Panc1 (cell line): ENCODE results near the gene WNK3. TPM values are rescaled to one million over a fixed set of nuclear protein-coding genes. Genes with fewer than 3 reads are reported as not detected.

ENCODE experiments used
- ATAC-seq: fragments of 200-7000 bp; cut with Tn5 transposase; 2 replicates; pipeline ENCODE4 v1.9.1; 2020; ENCODE audit warnings: mild to moderate bottlenecking, moderate library complexity
- BruUV-seq: library from RNA; stranded (reverse); fragments of 400-500 nt; replicated peaks from 2 replicates; lab custom pipeline; 2021; lab: Mats Ljungman, UMichigan
- CTCF ChIA-PET: fragments of 300-600 bp; sonication (Branson Sonifier 250); formaldehyde crosslinking; loops from one replicate; lab custom pipeline; 2022; ENCODE audit warnings: antibody characterized with exemption; lab: Charles Lee
- POLR2A ChIA-PET: fragments of 300-600 bp; sonication (Branson Sonifier 250); formaldehyde crosslinking; loops from one replicate; lab custom pipeline; 2022; ENCODE audit warnings: antibody characterized with exemption; lab: Charles Lee
- DNase-seq: peaks from one replicate; pipeline ENCODE4 v3.0.0-alpha.2; 2010; ENCODE audit warnings: low read depth, low spot score
- H3K27ac ChIP-seq: 2 replicates; pipeline ENCODE4 v1.5.1; 2011; ENCODE audit warnings: mild to moderate bottlenecking, low read length, inconsistent platforms
- H3K27me3 ChIP-seq: fragments of 200-500 bp; sonication (Bioruptor generic); 2 replicates; pipeline ENCODE4 v1.6.0; 2014; ENCODE audit warnings: low read length, inconsistent platforms; ENCODE audit not compliant: control insufficient read depth, insufficient read depth
- H3K36me3 ChIP-seq: fragments of 200-500 bp; sonication (Bioruptor generic); 2 replicates; pipeline ENCODE4 v1.5.1; 2014; ENCODE audit warnings: inconsistent platforms, mild to moderate bottlenecking, low read length, moderate library complexity; ENCODE audit not compliant: control insufficient read depth, insufficient read depth
- H3K4me1 ChIP-seq: 2 replicates; pipeline ENCODE4 v1.5.1; 2011; ENCODE audit warnings: inconsistent platforms, mild to moderate bottlenecking, low read length, moderate library complexity; ENCODE audit not compliant: control insufficient read depth, insufficient read depth
- H3K4me3 ChIP-seq, 2 experiments: 2 replicates each; pipeline ENCODE4 v1.5.1; 2011 to 2012; ENCODE audit warnings: low read depth in 2 of 2, low read length in 2 of 2, mild to moderate bottlenecking in 2 of 2, inconsistent platforms in 1 of 2, moderate library complexity in 1 of 2
- H3K9me3 ChIP-seq: fragments of 200-500 bp; sonication (Bioruptor generic); 2 replicates; pipeline ENCODE4 v1.5.1; 2014; ENCODE audit warnings: low read depth, mild to moderate bottlenecking, inconsistent platforms, low read length, moderate library complexity; ENCODE audit not compliant: control insufficient read depth, insufficient read depth
- POLR2AphosphoS5 ChIP-seq: IDR thresholded peaks from 2 replicates; pipeline ENCODE4 v1.6.1; 2012; ENCODE audit warnings: mild to moderate bottlenecking, low read depth, low read length, moderate library complexity
- SIN3A ChIP-seq: IDR thresholded peaks from 2 replicates; pipeline ENCODE4 v1.6.1; 2012; ENCODE audit warnings: low read depth, mild to moderate bottlenecking, low read length, moderate library complexity, borderline replicate concordance; ENCODE audit not compliant: insufficient read depth
- TCF7L2 ChIP-seq: IDR thresholded peaks from 2 replicates; pipeline ENCODE4 v1.6.1; 2011; ENCODE audit warnings: mild to moderate bottlenecking, low read depth, low read length, inconsistent platforms
- in situ Hi-C: cut with HindIII; loops from 2 replicates; pipeline ENCODE4 v1.10.0; 2016; ENCODE audit warnings: low sequenced_read_pairs, low pct_unique_long_range_greater_than_20kb
- intact Hi-C: fragments of 100-400 bp; cut with micrococcal nuclease; formaldehyde crosslinking; loops from one replicate; pipeline ENCODE4 v1.10.0; 2022; ENCODE audit not compliant: unreplicated experiment
- total RNA-seq: library from RNA; stranded (reverse); gene quantifications from one replicate; pipeline ENCODE4 v1.2.1, GENCODE V29; 2021; ENCODE audit not compliant: unreplicated experiment
- TF ChIP-seq, protein P1 (sequence below), 2 experiments: IDR thresholded peaks; 2 replicates each; pipeline ENCODE4 v1.6.1; 2011 to 2012; ENCODE audit warnings: low read depth in 2 of 2, control low read depth in 1 of 2, low read length in 1 of 2, mild to moderate bottlenecking in 1 of 2, moderate library complexity in 1 of 2; ENCODE audit not compliant: insufficient read depth in 1 of 2
- TF ChIP-seq, protein P2 (sequence below): fragments of 450-650 bp; IDR thresholded peaks from 2 replicates; pipeline ENCODE4 v1.5.1; 2017; ENCODE audit warnings: mild to moderate bottlenecking

WNK3 gene
- total RNA-seq, 1 experiment from 2014 or later, result not detected

DNA sequence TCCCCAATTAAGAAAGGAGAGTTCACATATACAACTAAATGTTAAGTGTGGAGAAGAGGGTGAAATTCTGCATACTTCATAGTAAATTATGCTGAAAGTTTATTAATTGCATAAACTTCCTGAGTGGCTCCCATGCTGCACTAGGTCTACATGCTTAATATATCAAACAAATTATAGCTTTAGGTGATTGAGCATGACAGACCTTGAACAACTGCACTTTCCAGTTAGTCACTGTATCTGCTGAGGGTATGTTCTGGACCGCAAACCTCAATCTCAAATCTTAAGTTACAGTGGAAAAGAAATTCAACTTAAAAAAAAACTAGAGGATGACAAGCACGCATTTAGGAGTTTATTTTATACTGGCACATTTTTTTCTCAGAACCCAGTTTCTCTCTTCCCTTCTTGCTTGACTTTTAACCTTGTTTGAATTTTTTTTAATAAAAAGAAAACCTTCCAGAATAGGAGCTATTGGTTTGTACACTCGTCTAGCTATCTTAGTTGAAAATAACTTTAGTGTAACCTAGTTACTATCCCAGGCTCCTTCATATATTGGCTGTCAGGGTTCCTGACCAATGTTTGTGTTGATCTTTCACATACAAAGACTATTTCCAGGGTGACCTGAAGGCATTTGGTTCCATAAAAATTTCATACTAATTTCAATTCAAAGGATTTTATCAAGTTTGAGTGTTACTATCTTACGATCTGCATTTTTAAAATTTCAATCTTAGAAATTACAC is 164.6 kb downstream of the WNK3 start:
- no peak overlapping the region for H3K27ac ChIP-seq
- no peak for DNase-seq
- in situ Hi-C loops (no loop called here), intact Hi-C loops (no loop called here)
- no TSS peak for BruUV-seq
- ChIA-PET CTCF (no interaction called here), POLR2A (no interaction called here)
- no peaks in the 10 kb centered on the region for H3K9me3 ChIP-seq
- no peak overlapping the region for H3K4me3 ChIP-seq
- H3K36me3 ChIP-seq, result no peaks in the 10 kb centered on the region
- no peaks in the 10 kb centered on the region for H3K4me1 ChIP-seq
- TF ChIP-seq POLR2AphosphoS5, result no peak
- TF ChIP-seq, protein P1, sequence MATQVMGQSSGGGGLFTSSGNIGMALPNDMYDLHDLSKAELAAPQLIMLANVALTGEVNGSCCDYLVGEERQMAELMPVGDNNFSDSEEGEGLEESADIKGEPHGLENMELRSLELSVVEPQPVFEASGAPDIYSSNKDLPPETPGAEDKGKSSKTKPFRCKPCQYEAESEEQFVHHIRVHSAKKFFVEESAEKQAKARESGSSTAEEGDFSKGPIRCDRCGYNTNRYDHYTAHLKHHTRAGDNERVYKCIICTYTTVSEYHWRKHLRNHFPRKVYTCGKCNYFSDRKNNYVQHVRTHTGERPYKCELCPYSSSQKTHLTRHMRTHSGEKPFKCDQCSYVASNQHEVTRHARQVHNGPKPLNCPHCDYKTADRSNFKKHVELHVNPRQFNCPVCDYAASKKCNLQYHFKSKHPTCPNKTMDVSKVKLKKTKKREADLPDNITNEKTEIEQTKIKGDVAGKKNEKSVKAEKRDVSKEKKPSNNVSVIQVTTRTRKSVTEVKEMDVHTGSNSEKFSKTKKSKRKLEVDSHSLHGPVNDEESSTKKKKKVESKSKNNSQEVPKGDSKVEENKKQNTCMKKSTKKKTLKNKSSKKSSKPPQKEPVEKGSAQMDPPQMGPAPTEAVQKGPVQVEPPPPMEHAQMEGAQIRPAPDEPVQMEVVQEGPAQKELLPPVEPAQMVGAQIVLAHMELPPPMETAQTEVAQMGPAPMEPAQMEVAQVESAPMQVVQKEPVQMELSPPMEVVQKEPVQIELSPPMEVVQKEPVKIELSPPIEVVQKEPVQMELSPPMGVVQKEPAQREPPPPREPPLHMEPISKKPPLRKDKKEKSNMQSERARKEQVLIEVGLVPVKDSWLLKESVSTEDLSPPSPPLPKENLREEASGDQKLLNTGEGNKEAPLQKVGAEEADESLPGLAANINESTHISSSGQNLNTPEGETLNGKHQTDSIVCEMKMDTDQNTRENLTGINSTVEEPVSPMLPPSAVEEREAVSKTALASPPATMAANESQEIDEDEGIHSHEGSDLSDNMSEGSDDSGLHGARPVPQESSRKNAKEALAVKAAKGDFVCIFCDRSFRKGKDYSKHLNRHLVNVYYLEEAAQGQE (IDR thresholded peaks at IDR 0.05; ENCODE audit: insufficient read depth in 1 of 2, low read depth in 2 of 2, low read length in 1 of 2), result no peak
- no peak for TF ChIP-seq SIN3A
- TF ChIP-seq, protein P2, sequence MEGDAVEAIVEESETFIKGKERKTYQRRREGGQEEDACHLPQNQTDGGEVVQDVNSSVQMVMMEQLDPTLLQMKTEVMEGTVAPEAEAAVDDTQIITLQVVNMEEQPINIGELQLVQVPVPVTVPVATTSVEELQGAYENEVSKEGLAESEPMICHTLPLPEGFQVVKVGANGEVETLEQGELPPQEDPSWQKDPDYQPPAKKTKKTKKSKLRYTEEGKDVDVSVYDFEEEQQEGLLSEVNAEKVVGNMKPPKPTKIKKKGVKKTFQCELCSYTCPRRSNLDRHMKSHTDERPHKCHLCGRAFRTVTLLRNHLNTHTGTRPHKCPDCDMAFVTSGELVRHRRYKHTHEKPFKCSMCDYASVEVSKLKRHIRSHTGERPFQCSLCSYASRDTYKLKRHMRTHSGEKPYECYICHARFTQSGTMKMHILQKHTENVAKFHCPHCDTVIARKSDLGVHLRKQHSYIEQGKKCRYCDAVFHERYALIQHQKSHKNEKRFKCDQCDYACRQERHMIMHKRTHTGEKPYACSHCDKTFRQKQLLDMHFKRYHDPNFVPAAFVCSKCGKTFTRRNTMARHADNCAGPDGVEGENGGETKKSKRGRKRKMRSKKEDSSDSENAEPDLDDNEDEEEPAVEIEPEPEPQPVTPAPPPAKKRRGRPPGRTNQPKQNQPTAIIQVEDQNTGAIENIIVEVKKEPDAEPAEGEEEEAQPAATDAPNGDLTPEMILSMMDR, result no peak
- TF ChIP-seq TCF7L2, result no peak
- 0 out of 2 replicates have a peak, but pooled peaks cover 2% of the 10 kb centered on the region for H3K27me3 ChIP-seq
- ATAC-seq, result no peak

DNA sequence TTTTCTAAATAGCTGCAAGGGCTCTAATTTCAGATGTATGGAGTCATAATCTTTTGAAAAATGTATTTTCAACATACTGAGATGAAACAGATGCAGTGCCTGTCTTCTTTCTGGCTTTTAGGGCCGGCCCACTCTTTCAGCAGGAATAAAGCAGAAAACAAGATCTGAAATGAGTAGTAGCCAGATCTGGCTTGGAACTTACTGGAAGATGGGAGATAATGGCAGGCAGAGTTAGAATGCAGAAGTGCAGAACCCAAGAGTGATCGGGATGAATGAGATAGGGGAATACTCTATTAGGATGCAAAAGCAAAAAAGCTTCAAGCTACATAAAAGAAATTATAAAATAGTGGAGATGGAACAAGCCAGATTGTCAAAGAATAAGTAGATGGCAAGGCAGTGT is 173.4 kb downstream of the WNK3 start:
- ChIA-PET POLR2A (interaction anchor here (0.6 kb wide), 1 partner anchor 25 kb away, joined by 15 read pairs; no protein-coding TSS in a partner anchor), CTCF (no interaction called here)
- in situ Hi-C loops (no loop called here), intact Hi-C loops (no loop called here)
- Histone ChIP-seq H3K27me3 (no peaks in the 10 kb centered on the region), H3K4me3 (no peak overlapping the region), H3K36me3 (no peaks in the 10 kb centered on the region; the same call in 1 of the 2 replicates), H3K27ac (no peak overlapping the region), H3K9me3 (no peaks in the 10 kb centered on the region), H3K4me1 (peaks cover 11% of the 10 kb centered on the region)
- no peak for DNase-seq
- TF ChIP-seq, protein P1 (IDR thresholded peaks at IDR 0.05; ENCODE audit: insufficient read depth in 1 of 2, low read depth in 2 of 2, low read length in 1 of 2), result no peak
- TF ChIP-seq POLR2AphosphoS5 (no peak), TCF7L2 (no peak), SIN3A (no peak)
- TF ChIP-seq, protein P2, result no peak
- TSS peak; percentile 76 for BruUV-seq
- no peak for ATAC-seq
